Dermis microvascular lymphatic vessel endothelial cell (primary cell): ENCODE data around the gene DMXL1. TPM values are rescaled to one million over a fixed set of nuclear protein-coding genes. Genes with fewer than 3 reads are reported as not detected.
"Not testable (repeated sequence)": the region's sequence is repeated elsewhere in the genome, so short reads cannot be mapped to it uniquely, and the experiment has no call there.

Experiments used
- DNase-seq, 2 donors: peaks; one replicate each; pipeline versions ENCODE4 v3.0.0 to v3.0.0-alpha.2; 2010; ENCODE audit warnings: low read depth in 2 of 2
- total RNA-seq: library from RNA; depleted of rRNA; stranded (reverse); fragments of >200 nt; gene quantifications from 2 replicates; pipeline ENCODE4 v1.2.1, GENCODE V29; 2014

DMXL1 gene
- total RNA-seq, 1 donor from 2014 or later: 17.7 TPM

DNA sequence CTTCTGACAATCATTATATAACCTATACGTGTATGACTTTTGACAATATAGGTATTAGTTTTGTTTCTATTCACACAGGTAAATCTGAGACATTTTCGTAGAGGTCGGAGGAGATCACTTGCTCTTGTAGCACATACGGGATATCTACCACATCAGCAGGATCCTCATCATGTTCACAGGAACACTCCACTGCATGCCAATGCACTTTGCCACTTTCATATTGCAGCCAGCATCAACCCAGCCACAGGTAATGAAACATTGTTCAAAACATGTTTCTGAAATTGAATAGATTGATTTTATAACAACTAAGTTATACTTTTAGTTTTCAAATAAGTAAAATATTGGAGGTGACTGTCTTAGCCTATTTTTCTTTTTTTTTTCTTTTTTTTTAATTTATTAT, 50.0 kb downstream of the DMXL1 start:
- DNase-seq: no peak

DNA sequence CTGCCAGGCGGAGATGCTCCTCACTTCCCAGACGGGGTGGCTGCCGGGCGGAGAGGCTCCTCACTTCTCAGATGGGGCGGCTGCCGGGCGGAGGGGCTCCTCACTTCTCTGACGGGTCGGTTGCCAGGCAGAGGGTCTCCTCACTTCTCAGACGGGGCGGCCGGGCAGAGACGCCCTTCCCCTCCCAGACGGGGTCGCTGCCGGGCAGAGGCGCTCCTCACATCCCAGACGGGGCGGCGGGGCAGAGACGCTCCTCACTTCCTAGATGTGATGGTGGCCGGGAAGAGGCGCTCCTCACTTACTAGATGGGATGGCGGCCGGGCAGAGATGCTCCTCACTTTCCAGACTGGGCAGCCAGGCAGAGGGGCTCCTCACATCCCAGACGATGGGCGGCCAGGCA, 51.6 kb downstream of the DMXL1 start:
- DNase-seq: not testable (repeated sequence)

DNA sequence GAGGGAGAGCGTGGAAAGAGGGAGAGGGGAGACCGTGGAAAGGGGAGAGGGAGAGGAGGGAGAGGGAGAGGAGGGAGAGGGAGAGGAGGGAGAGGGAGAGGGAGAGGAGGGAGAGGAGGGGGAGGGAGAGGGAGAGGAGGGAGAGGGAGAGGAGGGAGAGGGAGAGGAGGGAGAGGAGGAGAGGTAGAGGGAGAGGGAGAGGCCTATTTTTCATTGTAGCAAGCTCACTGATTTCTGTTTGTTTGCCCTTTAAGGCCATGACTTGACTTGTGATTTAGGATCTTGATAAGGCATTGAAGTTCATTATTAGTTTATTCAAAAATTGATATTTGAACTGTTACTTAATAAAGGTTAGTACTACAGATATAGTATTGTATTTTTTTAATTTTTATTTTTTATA, 52.4 kb downstream of the DMXL1 start:
- DNase-seq: no peak

DNA sequence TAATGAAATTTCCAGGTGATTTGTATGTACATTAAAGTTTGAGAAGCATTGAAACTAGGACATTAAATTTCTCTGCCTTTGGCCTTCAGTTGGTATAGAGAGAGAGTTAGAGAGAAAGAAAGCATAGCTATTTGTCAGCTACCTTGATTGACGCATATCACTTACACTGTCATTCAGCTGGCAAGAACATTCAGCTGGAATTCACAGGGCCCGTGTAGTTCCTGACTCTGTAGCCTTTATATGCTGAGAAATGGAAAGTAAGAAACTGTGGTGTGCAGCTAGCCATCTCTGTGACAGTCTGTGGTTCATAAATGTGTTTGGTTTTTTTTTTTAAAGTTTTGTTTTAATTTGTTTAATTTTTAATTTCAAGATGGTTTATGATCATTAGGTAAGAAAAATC, 58.9 kb downstream of the DMXL1 start:
- no peak for DNase-seq

DNA sequence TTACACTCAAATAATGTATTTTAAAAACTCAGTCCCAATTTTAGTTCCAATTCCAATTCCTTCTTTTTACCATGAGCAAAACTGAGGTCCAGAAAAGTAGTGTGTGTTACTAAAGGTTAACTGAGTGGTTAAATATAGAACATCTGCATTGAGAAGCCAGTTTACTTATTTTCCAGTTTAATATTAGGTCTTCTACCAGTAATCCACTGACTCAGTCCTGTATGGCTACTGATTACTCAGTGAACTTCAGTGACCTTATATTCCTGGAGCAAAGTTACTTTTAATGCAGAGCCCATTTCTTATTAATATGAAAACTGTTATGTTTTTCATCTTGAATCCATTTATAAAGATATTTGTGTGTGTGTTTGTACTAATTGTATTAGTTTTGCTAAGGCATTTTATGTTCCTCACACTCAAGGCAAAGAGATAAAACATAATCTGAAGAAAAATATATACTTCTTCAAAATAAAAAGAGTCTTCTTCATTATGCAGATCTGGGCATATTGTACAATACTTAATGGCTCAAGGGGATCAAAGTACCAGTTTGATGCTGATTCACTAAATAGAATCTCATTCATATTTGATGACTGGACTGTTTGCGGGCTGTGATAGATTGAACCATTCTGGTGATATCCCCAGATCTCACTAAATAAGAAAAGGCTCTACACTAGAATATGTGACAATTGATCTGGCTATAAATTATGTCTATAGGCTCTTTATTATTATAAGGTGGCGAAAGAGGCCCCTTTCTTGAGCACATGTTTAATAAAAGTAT, 60.8 kb downstream of the DMXL1 start:
- DNase-seq: no peak

DNA sequence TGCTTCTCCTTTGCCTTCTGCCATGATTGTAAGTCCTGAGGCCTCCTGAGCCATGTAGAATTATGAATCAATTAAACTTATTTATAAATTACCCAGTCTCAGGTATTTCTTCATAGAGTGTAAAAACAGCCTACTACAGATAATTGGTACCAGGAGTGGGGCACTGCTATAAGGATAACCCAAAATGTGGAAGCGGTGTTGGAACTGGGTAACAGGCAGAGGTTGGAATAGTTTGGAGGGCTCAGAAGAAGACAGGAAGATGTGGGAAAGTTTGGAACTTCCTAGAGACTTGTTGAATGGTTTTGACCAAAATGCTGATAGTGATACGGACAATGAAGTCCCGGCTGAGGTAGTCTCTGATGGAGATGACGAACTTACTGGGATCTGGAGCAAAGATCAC, 64.9 kb downstream of the DMXL1 start:
- not testable (repeated sequence) for DNase-seq

DNA sequence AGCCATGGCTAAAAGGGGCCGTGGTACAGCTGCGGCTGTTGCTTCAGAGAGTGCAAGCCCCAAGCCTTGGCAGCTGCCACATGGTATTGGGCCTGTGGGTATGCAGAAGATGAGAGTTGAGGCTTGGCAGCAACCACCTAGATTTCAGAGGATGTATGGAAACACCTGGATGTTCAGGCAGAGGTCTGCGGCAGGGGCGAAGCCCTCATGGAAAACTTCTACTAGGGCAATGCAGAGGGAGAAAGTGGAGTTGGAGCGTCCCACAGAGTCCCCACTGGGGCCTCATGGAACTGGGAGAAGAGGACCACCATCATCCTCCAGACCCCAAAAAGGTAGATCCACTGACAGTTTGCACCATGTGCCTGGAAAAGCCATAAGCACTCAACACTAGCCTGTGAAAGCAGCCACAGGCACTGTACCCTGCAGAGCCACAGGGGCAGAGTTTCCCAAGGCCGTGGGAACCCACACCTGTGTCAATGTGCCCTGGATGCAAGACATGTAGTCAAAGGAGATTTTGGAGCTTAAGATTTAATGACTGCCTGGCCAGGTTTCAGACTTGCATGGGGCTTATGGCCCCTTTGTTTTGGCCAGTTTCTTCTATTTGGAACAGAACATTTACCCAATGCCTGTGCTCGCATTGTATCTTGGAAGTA, 65.9 kb downstream of the DMXL1 start:
- DNase-seq: no peak

DNA sequence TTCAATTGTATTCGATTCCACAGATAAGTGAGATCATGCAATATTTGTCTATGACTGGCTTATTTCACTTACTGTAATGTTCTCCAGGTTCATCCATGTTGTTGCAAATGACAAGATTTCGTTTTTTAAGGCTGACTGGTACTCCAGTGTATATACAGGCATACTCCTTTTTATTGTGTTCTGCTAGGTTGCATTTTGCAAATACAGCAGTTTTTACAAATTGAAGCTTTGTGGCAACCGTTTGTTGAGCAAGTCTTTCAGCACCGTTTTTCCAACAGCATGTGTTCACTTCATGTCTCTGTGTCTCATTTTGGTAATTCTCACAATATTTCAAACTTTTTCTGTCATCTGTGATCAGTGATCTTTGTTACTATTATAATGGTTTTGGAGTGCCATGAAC, 82.7 kb downstream of the DMXL1 start:
- DNase-seq: no peak

DNA sequence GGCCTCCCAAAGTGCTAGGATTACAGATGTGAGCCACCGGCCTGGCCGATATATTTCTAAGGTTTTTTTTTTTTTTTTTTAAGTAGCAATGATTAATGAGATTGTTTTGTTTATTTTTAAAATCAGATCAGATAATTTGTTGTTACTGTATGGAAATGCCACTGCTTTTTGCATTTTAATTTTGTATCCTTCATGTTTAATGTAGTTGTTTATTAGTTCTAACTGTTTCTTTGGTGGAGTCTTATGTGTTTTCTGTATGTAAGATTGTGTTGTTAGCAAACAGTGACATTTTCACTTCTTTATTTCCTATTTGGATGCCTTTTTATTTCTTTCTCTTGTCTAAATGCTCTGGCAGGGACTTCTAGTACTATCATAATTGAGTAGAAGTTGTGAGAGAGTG, 87.3 kb downstream of the DMXL1 start:
- no peak for DNase-seq

DNA sequence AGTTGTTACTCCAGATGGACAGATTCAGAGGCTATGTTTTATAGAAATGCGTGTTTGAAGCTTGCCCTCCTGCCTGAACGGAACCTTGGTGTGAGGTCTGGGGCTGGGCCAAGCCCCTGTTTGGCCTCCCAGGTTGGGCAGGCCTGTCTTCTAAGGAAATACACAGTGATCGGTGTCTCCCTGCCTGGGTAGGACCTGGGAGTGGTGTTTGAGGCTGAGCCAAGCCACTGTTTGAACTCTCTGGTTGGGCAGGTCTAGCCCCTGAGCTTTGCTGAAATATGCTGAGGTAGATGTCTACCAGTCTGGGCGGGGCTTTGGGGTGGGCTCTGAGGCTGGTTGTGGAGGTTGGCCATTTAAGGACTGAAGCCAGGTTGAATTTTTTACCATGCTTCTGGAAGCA, 90.5 kb downstream of the DMXL1 start:
- no peak for DNase-seq

DNA sequence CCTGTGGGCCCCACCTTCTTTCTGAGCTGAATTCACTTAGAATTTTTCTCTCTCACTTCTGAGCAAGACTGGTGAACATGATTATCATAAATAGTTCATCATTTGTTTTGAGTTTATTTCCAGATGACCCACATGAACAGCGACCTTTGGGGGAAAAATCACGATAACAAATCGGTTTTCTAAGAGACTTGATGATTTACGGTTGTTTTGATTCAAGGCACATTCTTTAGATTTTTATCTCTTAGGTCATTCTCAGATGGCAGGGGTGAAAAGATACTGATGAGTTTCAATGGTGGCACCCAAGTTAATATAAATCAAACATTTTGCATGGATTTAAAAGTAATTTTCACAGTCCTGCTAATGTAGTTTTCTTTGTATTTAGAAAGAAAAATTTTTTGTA, 95.1 kb downstream of the DMXL1 start:
- DNase-seq: no peak

DNA sequence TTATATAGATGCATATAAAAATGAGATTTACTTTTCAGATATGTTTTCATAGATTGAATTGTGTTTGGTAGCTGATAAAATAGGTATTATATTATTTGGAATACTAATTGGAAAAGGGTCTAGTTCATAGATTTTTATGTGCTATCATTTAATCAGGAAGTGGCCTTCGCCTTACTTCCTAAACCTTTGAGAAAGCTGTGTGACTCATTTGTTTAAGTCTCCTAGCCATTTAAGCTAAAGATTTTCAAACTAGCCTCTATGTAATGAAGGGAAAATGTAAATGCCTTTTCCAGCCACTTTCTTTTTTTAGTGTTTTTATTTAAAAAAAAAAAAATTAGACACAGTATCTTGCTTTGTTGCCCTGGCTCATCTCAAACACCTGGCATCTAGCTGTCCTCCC, 97.5 kb downstream of the DMXL1 start:
- DNase-seq: peak in 1 of 2 donors; percentile 47

DNA sequence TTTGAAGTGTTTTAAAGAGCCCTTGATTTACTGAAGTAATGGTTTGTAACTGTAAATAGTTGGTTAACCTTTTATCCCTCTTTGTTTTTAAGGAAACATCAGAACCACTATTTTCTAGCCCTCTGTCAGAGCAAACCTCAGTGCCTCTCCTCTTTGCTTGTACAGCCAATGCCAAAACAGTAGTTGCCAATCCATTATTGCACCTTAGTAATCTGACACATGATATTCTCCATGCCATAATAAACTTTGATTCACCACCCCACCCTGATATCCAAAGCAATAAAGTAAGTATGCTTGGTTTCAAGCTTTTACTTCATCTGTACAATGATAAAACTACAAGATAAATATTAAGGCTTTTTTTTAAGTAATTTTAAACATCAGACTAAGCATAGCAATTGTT, 100.8 kb downstream of the DMXL1 start:
- no peak for DNase-seq

DNA sequence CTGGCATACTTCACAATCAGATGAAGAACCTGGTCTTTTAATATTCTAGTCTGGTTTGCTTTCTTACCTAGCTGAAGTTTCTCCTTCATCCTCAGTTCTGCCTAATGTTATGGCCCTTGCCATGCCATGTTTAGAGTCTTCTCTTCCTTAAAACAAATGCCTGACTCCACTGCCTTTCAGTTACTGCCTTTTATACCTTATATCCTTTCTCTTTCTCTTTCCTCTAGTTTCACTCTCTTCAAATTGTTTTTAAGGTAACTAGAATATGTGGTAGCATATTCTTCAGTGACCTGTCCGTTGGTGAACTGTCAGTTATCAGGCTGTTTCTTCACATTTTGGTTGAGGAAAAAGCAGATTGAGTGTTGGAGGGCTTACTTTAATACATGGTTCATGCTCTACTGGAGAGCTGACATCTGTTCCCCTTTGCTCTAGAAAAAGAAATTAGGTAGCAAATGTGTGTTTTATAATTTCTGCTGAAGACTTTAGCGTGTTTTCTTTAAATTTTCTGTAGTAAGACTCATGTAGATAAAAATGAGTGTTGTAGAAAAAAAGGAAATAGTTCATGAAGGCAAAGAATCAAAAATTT, 103.8 kb downstream of the DMXL1 start:
- no peak for DNase-seq

DNA sequence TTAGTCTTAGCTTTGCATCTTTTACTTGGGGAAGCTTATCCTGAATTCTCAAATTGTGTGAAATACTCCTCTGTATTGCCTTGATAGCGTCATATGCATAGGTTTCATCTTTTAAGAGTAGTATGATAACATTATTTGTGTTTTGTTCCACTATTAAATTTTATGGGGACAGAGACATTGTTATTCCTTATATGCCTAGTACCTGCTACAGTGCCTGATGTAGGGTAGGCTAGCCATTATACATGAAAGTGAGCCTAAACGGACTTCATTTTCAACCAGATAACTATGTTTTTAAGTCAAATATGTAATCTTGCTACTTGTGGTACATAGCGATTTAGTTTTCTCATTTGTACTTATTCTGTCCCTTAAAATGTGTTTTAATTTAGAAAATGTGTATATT, 105.9 kb downstream of the DMXL1 start:
- DNase-seq: no peak

DNA sequence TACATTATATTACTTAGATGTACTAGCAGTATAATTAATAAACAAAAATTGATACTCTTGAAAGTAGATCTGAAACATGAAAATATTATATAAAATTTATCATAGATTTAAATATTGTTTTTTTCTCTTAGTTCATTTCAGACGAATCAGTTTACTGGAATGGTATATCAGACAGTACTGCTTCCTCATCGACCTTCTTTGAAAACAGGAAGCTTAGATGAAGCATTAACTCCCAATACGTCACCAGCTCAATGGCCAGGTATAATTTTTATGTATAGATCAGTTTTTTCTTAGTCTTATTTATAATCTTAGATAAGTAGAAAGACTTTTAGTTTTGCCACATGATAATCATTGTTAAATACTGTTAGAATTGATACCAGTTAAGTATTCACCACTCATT, 106.3 kb downstream of the DMXL1 start:
- DNase-seq: no peak

DNA sequence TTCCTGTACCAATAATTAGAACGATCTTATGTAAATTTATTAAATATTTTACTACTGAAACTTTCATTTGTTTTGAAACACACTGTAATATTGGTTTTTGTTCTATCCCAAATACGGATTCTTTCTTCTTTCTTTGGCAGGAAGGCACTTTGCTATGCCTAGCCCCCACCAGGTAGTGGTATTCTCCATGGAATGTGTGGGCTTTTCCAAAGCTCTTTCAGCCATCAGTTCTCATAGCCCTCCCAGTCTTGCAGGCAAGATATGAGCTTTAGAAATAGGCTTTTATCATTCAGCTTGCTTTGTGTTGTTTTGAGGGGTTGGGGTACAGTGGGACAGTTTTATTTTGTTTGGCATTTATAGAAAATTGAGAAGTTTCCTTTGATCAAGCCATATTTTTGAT, 107.5 kb downstream of the DMXL1 start:
- DNase-seq: no peak

DNA sequence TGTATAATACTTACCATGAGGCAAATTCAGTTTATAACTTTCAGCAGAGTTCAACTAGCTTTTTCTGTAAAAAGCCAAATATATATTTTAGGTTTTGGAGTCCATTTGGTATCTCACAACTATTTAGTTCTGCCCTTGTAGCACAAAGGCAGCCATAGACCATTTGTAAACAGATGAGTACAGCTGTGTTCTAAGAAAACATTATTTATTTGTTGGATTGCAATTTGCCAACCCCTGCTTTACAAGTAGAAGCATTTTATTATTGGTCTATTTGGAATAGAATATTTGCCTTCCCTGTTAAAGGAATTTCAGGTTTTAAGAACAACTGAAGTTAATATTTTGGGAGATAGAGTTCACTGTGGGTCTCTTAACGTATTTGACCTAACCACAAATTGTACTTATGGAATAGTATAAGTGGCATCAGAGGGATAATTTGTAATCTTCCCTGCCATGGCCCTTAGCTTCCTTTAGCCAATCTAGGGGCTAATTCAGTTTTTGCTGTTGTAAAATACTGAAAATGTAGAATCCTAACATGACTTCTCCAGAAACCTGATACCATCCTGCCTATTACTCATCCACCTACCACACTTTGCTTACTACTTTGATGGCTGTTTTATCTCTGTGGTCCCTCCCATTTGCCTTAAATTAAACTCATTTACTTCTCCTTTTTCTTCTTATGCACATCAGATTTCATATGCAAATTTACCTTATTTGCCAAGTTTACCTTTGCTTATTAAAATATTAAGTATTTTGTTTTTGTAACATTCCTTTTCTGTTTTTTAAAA, 109.2 kb downstream of the DMXL1 start:
- DNase-seq: no peak

DNA sequence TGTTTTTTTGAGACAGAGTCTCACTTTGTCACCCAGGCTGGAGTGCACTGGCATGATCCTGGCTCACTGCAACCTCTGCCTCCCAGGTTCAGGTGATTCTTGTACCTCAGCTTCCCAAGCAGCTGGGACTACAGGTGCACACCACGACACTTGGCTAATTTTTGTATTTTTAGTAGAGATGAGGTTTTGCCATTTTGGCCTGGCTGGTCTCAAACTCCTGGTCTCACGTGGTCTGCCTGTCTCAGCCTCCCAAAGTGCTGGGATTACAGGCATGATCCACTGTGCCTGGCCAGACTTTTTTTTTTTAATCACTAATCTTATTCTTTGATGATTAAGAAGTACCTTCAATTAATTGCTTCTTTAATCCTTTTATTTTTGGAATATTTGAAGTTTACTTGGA, 114.6 kb downstream of the DMXL1 start:
- not testable (repeated sequence) for DNase-seq

DNA sequence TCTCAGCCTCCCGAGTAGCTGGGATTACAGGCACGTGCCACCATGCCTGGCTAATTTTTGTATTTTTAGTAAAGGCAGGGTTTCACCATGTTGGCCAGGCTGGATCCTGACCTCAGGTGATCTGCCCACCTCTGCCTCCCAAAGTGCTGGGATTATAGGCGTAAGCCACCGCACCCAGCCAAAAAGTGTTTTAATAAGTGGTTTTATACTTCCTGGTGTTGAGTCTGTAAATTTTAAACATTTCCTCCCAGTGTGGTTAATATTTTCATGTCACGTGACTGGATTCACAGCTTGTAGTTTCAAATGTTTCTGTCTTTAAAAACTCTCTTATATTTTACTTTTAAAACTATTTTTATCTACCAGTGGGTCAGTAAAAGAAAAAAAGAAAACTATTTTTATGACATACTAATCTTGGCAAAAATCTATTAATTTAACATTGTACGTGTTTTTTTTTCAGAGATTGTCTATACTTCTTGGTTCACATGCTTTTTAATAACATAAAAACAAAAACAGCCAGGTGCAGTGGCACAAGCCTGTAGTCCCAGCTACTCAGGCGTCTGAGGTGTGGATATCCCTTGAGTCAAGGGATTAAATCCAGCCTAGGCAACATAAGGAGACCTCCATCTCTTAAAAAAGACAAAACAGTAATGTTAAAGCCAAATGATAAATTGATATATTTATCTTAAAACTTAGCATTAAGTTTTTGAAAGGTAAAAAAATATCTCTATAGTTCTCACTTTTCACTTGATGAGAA, 117.1 kb downstream of the DMXL1 start:
- DNase-seq: no peak

DNA sequence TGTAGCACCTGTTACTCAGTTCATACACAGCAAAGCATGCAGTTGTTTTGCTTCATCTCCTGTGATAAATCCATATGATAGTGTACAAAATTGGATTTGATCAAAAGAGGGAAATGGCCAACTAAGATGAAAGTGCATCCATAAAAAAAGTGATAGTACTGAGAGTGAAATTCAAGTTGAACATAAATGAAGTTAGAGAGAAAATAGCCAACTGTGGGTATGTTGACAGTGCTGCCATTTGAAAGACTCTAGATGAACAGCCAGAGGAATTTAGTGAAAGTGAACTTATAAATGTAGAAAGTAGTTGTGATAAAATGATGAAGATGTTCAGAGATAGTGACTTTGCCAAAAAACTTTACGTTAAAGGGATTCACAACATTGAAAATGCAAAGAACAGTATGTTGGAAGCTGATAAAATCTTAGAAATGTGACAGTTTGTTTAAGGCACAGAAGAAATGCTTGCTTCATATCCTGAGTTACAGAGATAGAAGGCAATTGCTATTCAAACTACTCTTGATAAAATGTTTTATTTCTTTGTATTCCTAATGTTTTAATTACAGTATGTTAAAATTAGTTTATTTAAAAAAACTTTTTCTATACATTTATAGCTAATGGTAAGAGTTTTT, 119.7 kb downstream of the DMXL1 start:
- DNase-seq: no peak
